Stomach (tissue), 8 donors: ENCODE data around the gene APMAP. TPM values are rescaled to one million over a fixed set of nuclear protein-coding genes. Genes with fewer than 3 reads are reported as not detected.

Experiments
- polyA plus RNA-seq, 3 donors: library from polyadenylated mRNA; stranded (reverse); fragments of 200-250 nt; gene quantifications; one replicate each; pipeline ENCODE4 v1.2.3, GENCODE V29; 2013
- small RNA-seq, 4 donors: library from RNA; depleted of rRNA; stranded (forward); fragments of <200 nt; gene quantifications; one replicate each; pipeline ENCODE3, GENCODE V24; 2016
- total RNA-seq, 5 donors: library from RNA; depleted of rRNA; stranded (reverse); fragments of >200 nt; gene quantifications; one replicate each; pipeline versions ENCODE4 v1.1.0 to v1.2.3, GENCODE V29; 2014 to 2016
- donor health status: healthy with polysubstance abuse.
- donor health status: Bipolar disorder and iron deficiency.
- donor health status: healthy.

Gene APMAP
- total and polyA plus RNA-seq, 8 donors: 12.3 to 55.6 (median 32.1) TPM

Small RNAs within 50 kb of the gene (small RNA-seq; reads per million reads assigned to genes)
- 0 reads per million in 4 donors for gene RNU6-1257P

Other genes starting within 250 kb of the APMAP start
- gene CST7, start 43.5 kb downstream of the APMAP start, total RNA-seq: 1 to 10 TPM in 3 of 5 donors, under 1 TPM in 1, not detected in 1; 0.87 to 4.5 (median 2.0) TPM
- 1 to 10 TPM; 2.5 to 8.3 (median 4.9) TPM for gene CST7, start 43.5 kb downstream of the APMAP start, polyA plus RNA-seq
- 100 to 1,000 TPM in 1 of 5 donors, 10 to 100 TPM in 3, 1 to 10 TPM in 1; 7.0 to 135 (median 35.6) TPM for gene ACSS1, start 65.4 kb upstream of the APMAP start, total RNA-seq
- 10 to 100 TPM; 35.3 to 37.7 (median 35.9) TPM for gene ACSS1, start 65.4 kb upstream of the APMAP start, polyA plus RNA-seq
- not detected for gene VSX1, start 89.4 kb upstream of the APMAP start, total RNA-seq
- gene VSX1, start 89.4 kb upstream of the APMAP start, polyA plus RNA-seq: under 1 TPM in 1 of 3 donors, not detected in 2; 0.05 TPM
- gene ENTPD6, start 203.0 kb upstream of the APMAP start, total RNA-seq: 100 to 1,000 TPM in 3 of 5 donors, 10 to 100 TPM in 2; 44.2 to 110 (median 104) TPM
- gene ENTPD6, start 203.0 kb upstream of the APMAP start, polyA plus RNA-seq: 10 to 100 TPM; 38.5 to 56.6 (median 40.7) TPM